Renal pelvis (tissue), 4 donors: Measurements from ENCODE around the gene TUBGCP6. TPM values are rescaled to one million over a fixed set of nuclear protein-coding genes. Genes with fewer than 3 reads are reported as not detected.

Experiments used
- DNase-seq: peaks from one replicate; pipeline ENCODE4 v3.0.0-alpha.2; 2013
- polyA plus RNA-seq, 3 donors: library from polyadenylated mRNA; unstranded; fragments of 120-200 nt; gene quantifications; one replicate each; pipeline ENCODE4 v1.2.1, GENCODE V29; 2013; ENCODE audit not compliant: insufficient read length in 3 of 3

TUBGCP6 gene
- polyA plus RNA-seq, 3 donors, result 37.9 to 49.9 (median 48.1) TPM

DNA sequence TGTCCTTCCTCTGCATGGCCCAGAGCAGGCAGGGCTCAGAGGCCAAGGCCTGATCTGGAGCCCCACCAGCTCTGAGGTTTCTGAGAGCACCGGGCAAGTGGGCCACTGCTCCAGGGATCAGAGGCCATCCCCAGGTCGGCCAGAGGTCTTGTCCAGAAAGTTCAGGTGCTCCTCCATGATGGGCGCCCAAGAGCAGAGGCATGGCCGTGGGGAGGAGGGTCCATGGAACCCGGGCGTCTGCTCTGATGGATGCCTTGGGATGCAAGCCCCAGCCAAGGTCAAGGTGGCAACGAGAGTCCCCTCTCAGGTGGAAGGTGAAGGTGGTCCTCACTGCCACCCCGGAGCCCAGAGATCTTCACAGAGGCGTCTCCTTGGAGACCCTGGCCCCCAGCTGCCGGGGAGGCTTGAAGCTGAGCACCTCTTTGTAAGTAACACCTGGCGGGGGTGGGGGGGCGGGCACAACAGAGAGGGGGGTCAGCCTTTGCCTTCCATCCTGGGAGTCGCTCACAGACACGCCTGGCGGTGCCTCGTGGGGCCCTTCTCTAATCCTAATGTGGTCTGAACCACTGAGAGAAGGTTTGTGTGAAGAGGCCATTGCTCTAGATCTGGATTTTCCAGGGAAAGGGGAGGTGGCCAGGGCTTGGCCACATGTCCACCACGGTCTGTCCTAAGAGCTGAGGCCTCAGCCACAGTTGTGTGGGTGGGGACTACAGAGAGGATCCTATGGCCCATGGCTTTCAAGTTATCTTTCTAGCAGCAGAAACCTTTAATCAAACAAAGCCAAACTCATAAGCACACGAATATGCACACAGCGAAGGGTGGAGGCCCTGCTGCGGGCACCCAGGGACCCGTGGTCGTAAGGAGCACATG lies 8.5 kb upstream of the TUBGCP6 start:
- DNase-seq, result no peak

GRCh38 chr22:50252082-50253045 lies 7.5 kb upstream of the TUBGCP6 start:
- no peak for DNase-seq

DNA sequence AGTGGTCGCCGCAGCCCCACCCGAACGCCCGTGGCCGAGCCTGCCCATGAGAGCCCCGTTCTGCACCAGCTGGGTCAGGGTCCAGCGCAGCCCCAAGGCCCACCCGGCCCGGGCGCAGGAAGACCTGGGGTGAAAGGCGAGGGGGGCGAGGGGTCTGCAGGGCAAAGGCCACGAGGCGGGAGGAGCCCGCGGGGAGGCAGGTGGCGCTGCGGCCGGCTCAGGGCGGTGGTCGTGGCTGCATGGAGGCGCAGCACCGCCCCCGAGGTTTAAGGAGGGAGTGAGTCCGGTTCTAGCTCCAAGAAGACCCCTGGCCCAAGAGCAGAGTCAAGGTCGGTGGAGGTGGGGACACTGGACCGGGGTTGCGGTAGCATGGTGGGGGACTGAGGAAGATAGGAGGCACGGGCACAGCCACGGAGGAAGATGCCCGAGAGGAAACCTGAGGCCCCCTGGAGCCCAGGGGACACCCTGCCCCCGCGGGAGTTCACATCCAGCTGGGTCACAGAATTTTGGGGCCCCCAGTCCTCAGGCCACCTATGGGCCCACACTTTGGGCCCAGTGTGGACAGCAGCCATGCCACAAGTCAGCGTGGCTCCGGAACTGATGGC lies 6.8 kb upstream of the TUBGCP6 start:
- no peak for DNase-seq

- DNase-seq, result no peak
Observed at GRCh38 chr22:50250555-50251476, 6.0 kb upstream of the TUBGCP6 start, which contains the start of gene HDAC10. HDAC10 (minus strand) TSS chr22:50251265; CDS start chr22:50251032, 233 bp downstream.

GRCh38 chr22:50250249-50250554 lies 5.4 kb upstream of the TUBGCP6 start:
- DNase-seq, result no peak

DNA sequence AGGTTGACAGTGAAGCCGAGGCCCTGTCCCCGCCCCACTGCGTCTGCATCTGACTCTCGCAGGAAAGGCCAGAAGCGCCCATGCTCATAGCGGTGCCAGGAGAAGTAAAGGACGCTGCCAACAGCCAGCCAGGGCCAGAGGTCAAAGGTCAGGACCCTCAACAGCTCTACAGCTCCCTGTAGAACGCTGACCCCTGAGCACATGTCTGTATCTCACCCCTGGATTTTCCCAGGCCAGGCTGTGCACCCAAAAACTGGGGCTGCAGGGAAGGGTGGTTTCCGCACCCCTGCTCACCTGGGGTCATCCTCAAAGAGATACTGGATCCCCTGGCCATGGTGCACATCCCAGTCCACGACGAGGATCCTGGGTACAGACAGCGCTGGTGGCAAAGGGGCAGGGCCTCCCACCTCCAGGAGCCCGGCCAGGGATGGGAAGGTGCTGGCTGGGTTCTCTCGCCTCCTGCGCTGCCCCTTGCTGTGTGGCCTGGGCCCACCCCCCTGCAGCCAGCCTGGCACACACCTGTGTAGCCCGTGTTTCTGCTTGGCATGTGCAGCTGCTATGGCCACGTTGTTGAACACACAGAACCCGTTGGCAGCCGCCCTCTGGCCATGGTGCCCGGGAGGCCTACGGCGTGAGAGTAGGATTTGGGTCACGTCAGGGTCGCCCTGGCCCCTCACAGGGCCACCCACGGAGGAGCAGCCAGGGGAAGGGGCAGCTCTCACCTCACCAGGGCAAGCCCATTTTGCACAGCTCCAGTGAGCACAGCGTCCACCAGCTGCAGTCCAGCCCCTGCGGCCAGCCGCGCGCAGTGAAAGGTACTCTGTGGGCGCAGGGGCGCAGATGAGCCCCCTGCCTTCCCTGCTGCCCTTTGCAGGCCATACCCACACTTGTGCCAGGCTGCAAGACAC lies 4.8 kb upstream of the TUBGCP6 start:
- DNase-seq, result no peak

- no peak for DNase-seq
Observed at GRCh38 chr22:50248196-50249081, 3.6 kb upstream of the TUBGCP6 start.

GRCh38 chr22:50247748-50248147 lies 2.9 kb upstream of the TUBGCP6 start:
- DNase-seq, result no peak

- DNase-seq, result no peak
Observed at GRCh38 chr22:50246242-50247175, 1.7 kb upstream of the TUBGCP6 start.

GRCh38 chr22:50245214-50246072 lies 620 bp upstream of the TUBGCP6 start:
- DNase-seq, result no peak

DNA sequence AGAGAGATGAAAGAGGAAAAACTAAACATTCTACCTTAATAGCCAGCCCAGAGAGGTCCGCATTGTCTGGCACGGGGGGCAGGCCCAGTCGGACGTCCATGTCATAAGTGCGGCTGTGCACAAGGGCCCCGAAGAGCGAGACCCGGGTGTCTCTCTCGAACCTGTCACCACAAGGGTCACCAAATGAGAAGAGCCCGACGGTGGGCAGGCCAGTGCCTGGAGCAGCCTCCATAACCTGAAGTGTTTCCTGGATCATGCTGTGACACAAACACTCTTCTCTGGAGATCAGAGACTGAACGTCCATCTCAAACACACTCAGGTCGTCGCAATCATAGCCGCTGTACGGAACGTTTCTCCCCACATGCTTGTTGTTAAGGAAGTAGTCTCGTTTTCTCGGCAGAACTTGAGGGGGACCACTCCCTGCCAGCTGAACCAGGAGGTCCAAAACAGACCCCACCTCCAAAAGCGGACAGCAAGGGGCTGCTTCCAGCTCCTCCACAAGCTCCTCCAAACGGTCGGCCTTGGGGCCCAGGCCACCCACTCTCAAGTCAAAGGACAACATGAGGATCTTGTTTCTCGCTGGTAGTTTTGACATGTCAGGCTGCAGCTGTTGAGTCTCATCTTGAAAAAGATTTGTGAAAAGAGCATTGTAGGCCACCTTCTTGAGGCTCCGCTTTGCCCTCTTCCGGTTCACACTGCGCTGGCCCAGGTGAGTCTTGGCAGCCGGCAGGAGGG lies 971 bp downstream of the TUBGCP6 start:
- no peak for DNase-seq

DNA sequence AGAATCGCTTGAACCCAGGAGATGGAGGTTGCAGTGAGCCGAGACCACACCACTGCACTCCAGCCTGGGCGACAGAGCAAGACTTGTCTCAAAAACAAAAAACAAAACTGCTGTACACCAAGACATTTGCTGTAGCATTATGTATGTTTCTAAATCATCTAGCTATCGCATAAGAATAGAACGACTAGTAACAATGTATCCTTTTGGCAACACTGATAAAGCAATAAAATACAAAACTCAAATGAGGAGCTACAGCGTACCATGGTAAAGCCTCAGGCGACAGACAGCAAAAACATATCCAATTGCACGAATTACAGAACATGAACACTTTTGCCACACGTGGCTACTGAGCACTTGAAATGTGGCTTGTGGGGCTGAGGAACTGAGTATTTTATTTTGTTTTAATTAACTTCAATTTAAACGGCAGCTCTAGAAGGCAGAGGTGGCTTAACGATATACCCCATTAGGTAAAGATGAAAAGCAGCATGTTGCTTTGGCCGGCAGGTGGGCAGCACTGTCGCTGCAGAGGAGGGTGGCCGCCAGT lies 2.3 kb downstream of the TUBGCP6 start:
- no peak for DNase-seq

DNA sequence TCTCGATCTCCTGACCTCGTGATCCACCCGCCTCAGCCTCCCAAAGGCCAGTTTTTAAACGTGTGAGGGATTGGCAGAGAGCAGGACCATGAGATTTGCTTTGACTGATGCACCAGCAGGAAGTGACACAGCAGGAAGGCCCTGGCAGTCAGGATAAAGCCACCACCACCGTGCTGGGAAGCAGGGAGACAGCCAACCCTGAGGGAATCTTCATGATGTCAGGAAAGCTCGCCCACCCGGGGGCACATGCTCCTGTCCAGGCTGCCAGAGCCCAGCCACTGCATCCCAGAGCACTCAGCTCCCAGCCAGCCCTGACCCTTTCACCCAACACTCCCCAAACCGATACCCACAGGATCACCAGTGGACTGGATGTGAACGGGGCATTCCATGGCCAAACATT lies 6.1 kb downstream of the TUBGCP6 start:
- no peak for DNase-seq

- no peak for DNase-seq
Observed at GRCh38 chr22:50236731-50237409, 8.0 kb downstream of the TUBGCP6 start.

- no peak for DNase-seq
Observed at GRCh38 chr22:50233223-50233622, 11.6 kb downstream of the TUBGCP6 start.
